HG03095 (cell line): ENCODE data around the gene MRPS6.

Experiments
- ATAC-seq: cut with Tn5 transposase; IDR thresholded peaks from one replicate; pipeline ENCODE4 v1.9.1; 2021; ENCODE audit warnings: moderate library complexity; ENCODE audit not compliant: unreplicated experiment

MRPS6 gene

GRCh38 chr21:34131586-34131985 is 58.2 kb downstream of the MRPS6 start:
- ATAC-seq = no peak

GRCh38 chr21:34132202-34132601 is 58.8 kb downstream of the MRPS6 start:
- ATAC-seq = no peak

DNA sequence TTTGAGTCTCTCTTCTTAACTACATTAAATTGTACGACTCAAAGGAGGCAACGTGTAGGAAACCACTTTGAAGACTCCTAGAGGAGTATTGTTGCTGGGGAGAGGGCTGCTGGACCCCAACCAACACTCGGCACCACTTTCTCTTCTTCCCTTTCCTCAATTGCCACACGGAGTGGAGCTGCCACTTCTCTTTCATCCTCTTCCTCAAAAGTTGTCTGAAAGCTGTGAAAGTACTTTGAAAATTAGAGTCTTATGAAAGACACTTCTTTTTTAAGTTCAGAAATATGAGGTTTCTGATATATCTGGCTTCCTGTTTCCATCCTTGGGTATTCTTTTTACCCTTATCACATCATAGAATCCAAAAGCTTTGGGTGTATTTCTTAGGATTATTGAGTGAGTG is 59.5 kb downstream of the MRPS6 start:
- no peak for ATAC-seq

GRCh38 chr21:34133392-34133791 is 60.0 kb downstream of the MRPS6 start:
- ATAC-seq = no peak

GRCh38 chr21:34133802-34134201 is 60.4 kb downstream of the MRPS6 start:
- ATAC-seq = no peak

DNA sequence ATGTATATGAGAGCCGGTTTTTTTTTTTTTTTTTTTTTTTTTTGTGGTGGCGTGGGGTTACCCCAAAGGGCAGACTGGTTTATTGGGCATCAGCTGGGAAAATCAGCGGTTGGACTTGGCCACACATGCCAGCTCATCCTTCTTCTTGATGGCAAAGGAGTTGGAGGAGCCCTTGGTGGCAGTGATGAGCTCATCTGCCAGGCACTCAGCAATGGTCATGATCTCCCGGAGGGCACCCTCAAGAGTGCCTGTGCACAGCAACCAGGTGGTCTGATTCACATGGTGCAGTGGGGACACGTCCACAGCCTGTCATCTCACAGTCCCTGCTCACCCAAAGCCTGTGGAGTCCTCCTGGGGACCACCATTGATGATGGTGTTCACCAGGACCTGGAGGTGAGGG is 62.0 kb downstream of the MRPS6 start:
- no peak for ATAC-seq

- ATAC-seq = no peak
These were observed 68.0 kb downstream of the MRPS6 start for GRCh38 chr21:34141373-34141772.

DNA sequence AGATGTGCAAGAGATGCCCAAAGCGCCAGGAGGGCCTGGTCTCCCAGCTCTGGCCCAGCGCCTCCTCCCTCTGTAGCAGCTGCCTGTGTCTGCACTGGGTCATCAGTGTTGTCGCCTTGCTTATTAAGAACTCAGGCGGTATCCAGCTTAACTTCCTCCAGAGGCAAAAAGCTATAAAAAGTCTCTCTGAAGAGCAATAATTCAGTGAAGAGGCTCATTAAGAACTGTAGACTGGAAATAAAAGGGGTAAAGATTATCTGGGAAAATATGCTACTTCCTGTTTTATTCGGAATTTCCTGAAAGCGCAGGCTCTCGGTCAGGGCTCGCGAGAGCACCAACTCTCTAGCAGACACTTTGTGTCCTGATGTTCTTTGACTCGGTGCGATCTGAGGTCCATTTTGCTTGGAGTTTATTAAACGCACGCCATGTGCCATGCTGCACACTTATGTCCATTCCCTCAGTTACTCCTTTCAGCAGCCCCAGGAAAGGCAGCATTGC is 70.4 kb downstream of the MRPS6 start:
- no peak for ATAC-seq

- no peak for ATAC-seq
These were observed 70.8 kb downstream of the MRPS6 start for GRCh38 chr21:34144224-34144623.

DNA sequence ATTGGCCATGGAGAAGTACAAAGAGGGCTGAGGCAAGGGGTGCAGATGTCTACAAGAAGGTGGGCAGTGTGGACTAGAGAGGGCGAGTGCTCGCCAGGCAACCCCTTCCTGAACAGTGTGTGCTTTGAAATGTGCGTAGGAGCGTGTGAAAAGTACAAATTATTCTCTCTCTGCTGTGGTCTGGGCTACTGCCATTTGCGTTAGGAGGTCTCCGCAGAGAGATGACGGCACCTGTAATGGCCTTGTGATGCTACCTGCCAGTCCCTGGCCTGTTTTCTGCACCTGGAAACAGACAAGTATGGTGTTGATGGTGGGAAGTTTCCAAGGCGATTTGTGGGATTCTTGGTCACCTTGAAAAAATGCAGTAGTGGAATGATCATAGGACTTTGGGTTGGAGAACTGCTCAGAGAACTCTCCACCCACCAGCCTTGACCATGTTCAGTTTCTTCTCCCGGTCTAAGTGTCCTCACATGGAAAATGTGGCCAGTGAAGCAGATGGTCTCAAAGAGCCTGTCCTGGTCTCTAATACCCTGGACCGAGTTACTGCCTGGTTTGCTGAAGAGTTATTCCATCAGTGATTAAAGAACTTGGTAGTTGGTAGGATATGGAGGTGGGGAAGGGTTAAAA is 74.5 kb downstream of the MRPS6 start:
- ATAC-seq = no peak

DNA sequence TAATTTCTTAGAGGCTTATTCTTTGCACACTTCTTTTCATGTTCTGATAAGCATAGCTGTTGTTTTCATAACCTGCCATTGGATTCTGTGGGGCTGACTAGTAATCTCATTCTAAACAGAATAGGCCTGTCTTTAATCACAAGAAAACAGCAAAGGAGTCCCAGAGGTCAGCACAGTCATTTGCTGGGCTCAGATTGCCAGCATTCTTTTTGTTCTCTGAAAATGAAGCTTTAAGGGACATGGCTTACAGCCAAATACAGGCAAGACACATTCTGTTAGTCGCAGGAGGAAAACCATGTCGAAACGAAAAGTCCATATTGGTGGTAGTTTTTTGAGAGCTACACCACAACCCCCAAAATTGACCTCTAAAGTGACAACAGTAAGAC is 75.0 kb downstream of the MRPS6 start:
- ATAC-seq = no peak

GRCh38 chr21:34148826-34149558 is 75.6 kb downstream of the MRPS6 start:
- no peak for ATAC-seq

DNA sequence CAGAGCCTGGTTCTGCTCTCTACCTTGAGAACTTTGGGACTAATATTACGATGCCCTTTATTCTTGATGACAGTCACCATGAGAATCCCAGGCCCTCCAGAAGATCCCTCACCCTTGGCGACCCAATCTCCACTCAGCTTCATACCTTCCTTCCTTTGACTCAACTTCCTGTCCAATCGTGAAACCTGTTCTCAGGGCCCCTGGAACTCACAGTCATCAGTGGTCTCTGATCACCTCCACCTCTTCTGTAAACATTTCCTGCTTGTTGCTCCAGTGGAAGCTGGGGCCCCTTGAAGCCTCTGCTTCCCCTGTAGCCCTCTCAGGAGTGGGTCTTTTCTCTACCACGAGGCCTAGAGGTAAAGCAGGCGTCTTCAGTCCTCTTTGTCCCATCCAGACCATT is 79.1 kb downstream of the MRPS6 start:
- ATAC-seq = no peak

- ATAC-seq = no peak
These were observed 81.5 kb downstream of the MRPS6 start for GRCh38 chr21:34154878-34155277.

GRCh38 chr21:34156957-34157356 is 83.6 kb downstream of the MRPS6 start:
- no peak for ATAC-seq

- no peak for ATAC-seq
These were observed 84.1 kb downstream of the MRPS6 start for GRCh38 chr21:34157521-34157920.

DNA sequence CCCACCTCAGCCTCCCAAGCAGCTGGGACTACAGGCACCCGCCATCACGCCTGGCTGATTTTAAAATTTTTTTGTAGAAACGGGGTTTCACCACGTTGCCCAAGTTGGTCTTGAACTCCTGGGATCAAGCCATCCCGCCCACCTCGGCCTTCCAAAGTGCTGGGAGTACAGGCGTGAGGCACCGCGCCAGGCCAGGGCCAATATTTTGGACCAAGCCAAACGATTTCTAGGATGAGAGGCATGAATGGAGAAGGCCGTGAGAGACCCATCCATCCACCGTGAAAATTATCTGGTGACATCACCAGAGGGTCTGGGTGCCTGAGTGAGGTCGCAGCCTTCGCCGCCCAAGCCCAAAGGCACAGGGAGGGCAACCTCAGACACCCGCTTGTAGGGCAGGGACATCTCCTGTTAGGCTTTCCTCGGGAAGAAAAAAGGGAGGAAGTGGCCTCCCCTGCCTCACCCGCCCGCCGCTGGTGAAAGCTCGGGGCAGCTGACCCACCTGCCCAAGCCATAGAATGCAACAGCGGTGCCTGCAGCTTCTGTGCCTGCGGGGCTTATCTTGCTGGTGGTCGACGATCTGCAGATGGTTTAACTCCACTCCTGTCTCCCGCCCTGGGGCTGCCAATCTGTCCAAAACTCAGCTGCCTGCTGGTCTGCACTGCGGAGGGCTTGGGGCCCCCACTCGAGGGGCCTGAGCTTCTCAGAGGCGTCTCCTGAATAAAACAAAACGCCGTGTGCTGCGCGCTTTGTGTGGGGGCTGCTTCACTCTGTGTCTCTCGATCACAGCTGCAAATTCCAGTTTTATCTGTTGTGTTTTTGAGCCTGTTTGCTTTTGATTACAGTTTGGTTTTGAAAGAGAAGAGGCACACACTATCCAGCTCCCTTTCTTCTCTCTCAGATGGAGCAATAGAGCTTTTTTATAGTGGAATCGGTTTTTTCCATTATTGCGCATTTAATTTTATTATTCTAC is 85.8 kb downstream of the MRPS6 start:
- ATAC-seq = no peak

DNA sequence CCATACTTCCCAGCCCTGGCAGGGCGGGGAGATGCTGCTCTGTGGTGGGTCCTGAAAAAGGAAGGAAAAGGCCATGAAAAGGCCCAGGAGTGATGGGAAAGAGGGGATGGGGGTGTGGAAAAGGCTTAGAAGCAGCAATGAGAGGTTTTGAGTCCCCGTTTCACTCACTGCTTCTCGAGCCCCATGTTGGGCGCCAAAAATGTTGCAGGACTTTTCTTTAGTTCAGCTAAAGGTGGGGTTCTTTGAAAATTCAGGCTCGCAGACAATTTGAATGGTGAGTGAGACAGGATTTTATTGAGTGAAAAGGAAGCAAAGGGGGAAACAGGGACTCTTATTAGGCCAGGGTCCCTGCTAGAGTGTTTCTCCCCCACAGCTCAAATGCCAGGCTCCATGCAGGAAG is 93.1 kb downstream of the MRPS6 start:
- ATAC-seq = no peak

DNA sequence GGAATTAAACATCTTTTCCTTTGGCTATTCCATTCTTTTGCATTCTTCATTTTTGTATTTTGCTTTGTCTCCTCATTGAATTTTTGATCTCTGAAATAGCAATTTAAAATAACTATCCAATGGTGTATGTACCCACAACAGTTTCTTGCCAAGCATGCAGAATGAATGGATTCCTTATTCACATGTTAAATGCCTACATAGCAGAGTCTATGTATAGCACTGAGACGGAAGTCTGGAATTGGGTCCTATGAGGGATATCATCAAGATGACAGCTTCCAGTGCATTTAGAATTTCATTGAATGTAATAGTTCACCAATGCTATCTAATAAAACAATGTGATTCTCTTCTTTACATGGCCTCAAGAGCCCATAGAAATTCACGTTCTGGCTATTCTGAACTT is 97.5 kb downstream of the MRPS6 start:
- ATAC-seq = no peak

DNA sequence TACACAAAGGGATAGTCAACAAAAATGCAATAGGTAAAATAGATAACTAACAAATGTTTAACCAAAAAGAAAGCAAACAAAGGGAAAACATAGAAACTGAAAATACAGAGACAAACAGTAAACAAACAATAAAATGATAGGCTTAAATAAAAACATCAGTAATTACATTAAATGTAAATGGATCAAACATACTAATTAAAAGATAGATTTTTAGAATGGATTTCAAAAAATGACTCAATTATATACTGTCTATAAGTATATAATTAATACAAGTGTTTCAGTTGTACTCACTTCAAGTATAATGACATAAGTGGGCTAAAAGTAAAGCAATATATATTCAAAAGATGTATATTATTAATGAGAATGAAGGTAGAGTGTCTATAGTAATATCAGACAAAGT is 101.1 kb downstream of the MRPS6 start:
- ATAC-seq = no peak

DNA sequence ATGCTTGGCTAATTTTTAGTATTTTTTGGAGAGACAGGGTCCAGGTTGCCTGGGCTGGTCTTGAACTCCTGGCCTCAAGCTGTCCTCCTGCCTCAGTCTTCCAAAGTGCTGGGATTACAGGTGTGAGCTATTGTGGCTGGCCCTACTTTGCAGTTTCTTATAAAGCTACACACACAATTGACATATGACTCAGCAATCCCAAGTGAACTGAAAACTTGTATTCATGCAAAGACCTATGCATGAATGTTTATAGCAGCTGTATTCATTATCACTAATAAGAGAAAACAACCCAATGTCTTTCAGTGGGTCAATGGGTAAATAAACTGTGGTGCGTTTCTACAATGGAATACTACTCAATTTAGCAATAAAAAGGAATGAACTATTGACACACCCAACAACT is 103.1 kb downstream of the MRPS6 start:
- no peak for ATAC-seq
